GM10248 (cell line): ENCODE data around the gene ZNF236.

Source experiments
- CTCF ChIA-PET: fragments of 300-600 bp; sonication (Branson Sonifier 250); formaldehyde crosslinking; extraction: SDS; loops from one replicate; lab custom pipeline; 2021; ENCODE audit warnings: antibody characterized with exemption; lab: Yijun Ruan, JAX
- POLR2A ChIA-PET: fragments of 350-650 bp; sonication (Branson Sonifier 250); formaldehyde crosslinking; extraction: SDS; loops from one replicate; lab custom pipeline; 2020; ENCODE audit warnings: antibody characterized with exemption; lab: Yijun Ruan, JAX
- DNase-seq: peaks from one replicate; pipeline ENCODE4 v3.0.0; 2012; ENCODE audit errors: extremely low spot score
- TF ChIP-seq, protein P1 (sequence below): IDR thresholded peaks from 2 replicates; pipeline ENCODE4 v1.5.1; 2012; ENCODE audit warnings: mild to moderate bottlenecking, low read depth; ENCODE audit errors: extremely low read depth, missing control alignments, control extremely low read depth

Gene ZNF236

GRCh38 chr18:76824754-76825153 is 2.4 kb downstream of the ZNF236 start:
- no peak for DNase-seq
- ChIA-PET CTCF (interaction anchor here (1.3 to 1.8 kb wide), 2 partner anchors 22 to 387 kb away, joined by 3 to 9 read pairs; no protein-coding TSS in a partner anchor), POLR2A (no interaction called here)
- TF ChIP-seq, protein P1, sequence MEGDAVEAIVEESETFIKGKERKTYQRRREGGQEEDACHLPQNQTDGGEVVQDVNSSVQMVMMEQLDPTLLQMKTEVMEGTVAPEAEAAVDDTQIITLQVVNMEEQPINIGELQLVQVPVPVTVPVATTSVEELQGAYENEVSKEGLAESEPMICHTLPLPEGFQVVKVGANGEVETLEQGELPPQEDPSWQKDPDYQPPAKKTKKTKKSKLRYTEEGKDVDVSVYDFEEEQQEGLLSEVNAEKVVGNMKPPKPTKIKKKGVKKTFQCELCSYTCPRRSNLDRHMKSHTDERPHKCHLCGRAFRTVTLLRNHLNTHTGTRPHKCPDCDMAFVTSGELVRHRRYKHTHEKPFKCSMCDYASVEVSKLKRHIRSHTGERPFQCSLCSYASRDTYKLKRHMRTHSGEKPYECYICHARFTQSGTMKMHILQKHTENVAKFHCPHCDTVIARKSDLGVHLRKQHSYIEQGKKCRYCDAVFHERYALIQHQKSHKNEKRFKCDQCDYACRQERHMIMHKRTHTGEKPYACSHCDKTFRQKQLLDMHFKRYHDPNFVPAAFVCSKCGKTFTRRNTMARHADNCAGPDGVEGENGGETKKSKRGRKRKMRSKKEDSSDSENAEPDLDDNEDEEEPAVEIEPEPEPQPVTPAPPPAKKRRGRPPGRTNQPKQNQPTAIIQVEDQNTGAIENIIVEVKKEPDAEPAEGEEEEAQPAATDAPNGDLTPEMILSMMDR, result no peak

DNA sequence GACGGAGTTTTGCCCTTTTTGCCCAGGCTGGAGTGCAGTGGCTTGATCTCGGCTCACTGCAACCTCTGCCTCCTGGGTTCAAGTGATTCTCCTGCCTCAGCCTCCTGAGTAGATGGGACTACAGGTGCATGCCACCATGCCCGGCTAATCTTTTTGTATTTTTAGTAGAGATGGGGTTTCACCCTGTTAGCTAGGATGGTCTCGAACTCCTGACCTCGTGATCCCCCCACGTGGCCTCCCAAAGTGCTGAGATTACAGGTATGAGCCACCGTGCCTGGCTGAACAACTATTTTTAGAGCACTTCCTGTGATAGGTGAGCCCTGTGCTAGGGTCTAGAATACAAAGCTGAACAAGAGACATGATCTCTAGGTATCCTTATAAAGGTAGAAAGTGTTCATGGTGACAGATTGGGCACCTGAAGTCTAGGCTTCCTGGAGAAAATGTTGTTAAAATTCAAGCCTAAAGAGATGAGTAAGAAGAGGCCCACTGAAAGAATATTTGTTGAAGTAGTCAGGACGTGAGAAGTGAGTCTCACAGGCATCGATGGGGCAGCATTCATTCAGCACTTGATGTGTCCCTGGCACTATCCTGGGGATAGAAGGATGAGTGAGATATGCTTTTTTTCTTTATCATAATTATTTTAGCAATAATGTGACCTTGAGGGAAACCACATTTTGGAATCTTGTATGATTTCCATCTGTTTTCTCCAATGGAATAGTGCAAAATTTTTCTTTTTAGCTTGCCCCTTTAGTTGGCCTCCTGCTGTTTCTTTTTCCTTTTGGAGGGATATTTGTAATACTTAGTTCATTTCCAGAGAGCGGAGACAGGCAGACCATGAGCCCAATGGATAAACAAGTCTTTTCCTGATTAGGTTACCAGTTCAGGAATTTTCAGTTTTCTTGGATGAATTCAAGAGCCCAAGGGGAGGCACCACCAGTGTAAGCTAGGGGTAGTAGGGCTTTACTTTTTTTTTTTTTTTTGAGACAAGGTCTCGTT is 5.1 kb downstream of the ZNF236 start:
- CTCF ChIA-PET, result interaction anchor here (1.1 to 3.3 kb wide), 4 partner anchors 8 to 25 kb away, joined by 3 to 22 read pairs (median 6); no protein-coding TSS in a partner anchor
- TF ChIP-seq, protein P1, result no peak
- DNase-seq, result no peak
- POLR2A ChIA-PET, result interaction anchor here (0.6 kb wide), 1 partner anchor 15 kb away, joined by 4 read pairs; no protein-coding TSS in a partner anchor

- ChIA-PET CTCF (interaction anchor here (1.2 to 1.7 kb wide), 2 partner anchors 9 to 31 kb away, joined by 4 to 6 read pairs; no protein-coding TSS in a partner anchor), POLR2A (no interaction called here)
- TF ChIP-seq, protein P1, result no peak
- DNase-seq, result no peak
These were observed 12.0 kb downstream of the ZNF236 start for GRCh38 chr18:76834379-76834778.

DNA sequence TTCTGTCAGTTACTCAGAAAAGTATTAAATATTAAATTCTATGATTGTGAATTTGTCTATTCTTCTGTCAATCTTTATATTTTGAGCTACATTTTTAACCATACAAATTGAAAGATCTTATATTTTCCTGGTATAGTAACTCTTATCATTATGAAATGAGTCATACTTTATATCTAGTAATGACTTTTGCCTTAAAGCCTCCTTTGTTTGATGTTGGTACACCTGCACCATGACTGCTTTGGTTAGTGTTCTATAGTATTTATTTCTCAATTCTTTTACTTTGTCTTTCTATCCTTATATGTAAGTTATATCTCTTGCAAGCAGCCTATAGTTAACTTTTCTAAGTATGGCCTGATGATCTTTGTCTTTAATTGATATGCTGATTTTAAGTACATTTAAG is 13.0 kb downstream of the ZNF236 start:
- TF ChIP-seq, protein P1, result no peak
- CTCF ChIA-PET, result interaction anchor here (1.2 to 1.7 kb wide), 2 partner anchors 8 to 32 kb away, joined by 4 to 6 read pairs; no protein-coding TSS in a partner anchor
- POLR2A ChIA-PET, result no interaction called here
- DNase-seq, result no peak

GRCh38 chr18:76837071-76837470 is 14.7 kb downstream of the ZNF236 start:
- ChIA-PET POLR2A (no interaction called here), CTCF (interaction anchor here (1.2 kb wide), 1 partner anchor 8 kb away, joined by 3 read pairs; no protein-coding TSS in a partner anchor)
- TF ChIP-seq, protein P1, result no peak
- DNase-seq, result no peak

DNA sequence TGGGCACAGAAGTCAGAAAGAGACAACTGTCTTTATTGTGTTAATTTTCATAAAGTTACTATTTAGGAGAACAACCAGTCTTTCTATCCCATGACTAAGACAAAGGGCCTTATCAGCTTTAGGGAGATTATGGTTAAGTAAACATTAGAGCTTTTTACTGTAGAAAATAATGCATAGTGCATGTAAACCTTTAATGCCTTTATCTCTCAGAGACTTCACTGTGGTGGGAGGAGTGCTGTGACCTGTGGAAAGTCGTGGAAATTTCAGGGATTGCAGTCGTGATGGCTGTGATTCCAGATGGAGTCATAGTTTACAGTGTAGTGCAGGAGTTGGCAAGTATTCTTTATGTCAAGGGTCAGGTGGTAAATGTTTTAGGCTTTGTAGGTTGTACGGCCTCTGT is 15.8 kb downstream of the ZNF236 start:
- ChIA-PET CTCF (interaction anchor here (1.5 kb wide), 1 partner anchor 164 kb away, joined by 3 read pairs; no protein-coding TSS in a partner anchor), POLR2A (no interaction called here)
- TF ChIP-seq, protein P1, result no peak
- DNase-seq, result no peak
